PC-9 (cell line): ENCODE measurements around the gene NFASC. TPM values are rescaled to one million over a fixed set of nuclear protein-coding genes. Genes with fewer than 3 reads are reported as not detected.

Source experiments
- BruUV-seq: library from RNA; stranded (reverse); fragments of 400-500 nt; replicated peaks from 2 replicates; lab custom pipeline; 2021; lab: Mats Ljungman, UMichigan
- CTCF ChIA-PET: fragments of 300-600 bp; sonication (Branson Sonifier 250); formaldehyde crosslinking; loops from one replicate; lab custom pipeline; 2022; ENCODE audit warnings: antibody characterized with exemption; lab: Charles Lee
- POLR2A ChIA-PET: fragments of 300-600 bp; sonication (Branson Sonifier 250); formaldehyde crosslinking; loops from one replicate; lab custom pipeline; 2022; ENCODE audit warnings: antibody characterized with exemption; ENCODE audit not compliant: unreplicated experiment; lab: Charles Lee
- DNase-seq, 2 experiments: peaks; one replicate each; pipeline versions ENCODE4 v3.0.0 to v3.0.0-alpha.2; 2015 to 2022; ENCODE audit warnings: mixed read lengths in 1 of 2
- H2AFZ ChIP-seq: fragments of 200-600 bp; sonication (generic); 2 replicates; pipeline ENCODE4 v1.8.1; 2017; ENCODE audit warnings: antibody characterized with exemption
- H3F3A ChIP-seq: fragments of 200-600 bp; sonication (generic); 2 replicates; pipeline ENCODE4 v1.8.1; 2017; ENCODE audit warnings: antibody characterized with exemption, mild to moderate bottlenecking, low read depth; ENCODE audit not compliant: insufficient read depth
- H3K27ac ChIP-seq: fragments of 200-600 bp; sonication (generic); 2 replicates; pipeline ENCODE4 v1.6.1; 2016; ENCODE audit warnings: mixed run types
- H3K27me3 ChIP-seq: fragments of 200-600 bp; sonication (generic); 2 replicates; pipeline ENCODE4 v1.6.1; 2016; ENCODE audit warnings: low read depth, mixed run types; ENCODE audit not compliant: insufficient read depth
- H3K36me3 ChIP-seq: fragments of 200-600 bp; sonication (generic); 2 replicates; pipeline ENCODE4 v1.6.1; 2016; ENCODE audit warnings: low read depth, mixed run types
- H3K4me1 ChIP-seq: fragments of 200-600 bp; sonication (generic); replicated peaks from 2 replicates; pipeline ENCODE4 v1.6.1; 2016; ENCODE audit warnings: mixed run types; ENCODE audit not compliant: insufficient read depth
- H3K4me2 ChIP-seq: fragments of 200-600 bp; sonication (generic); 2 replicates; pipeline ENCODE4 v1.6.1; 2017; ENCODE audit warnings: mixed run types
- H3K4me3 ChIP-seq: fragments of 200-600 bp; sonication (generic); 2 replicates; pipeline ENCODE4 v1.6.1; 2016; ENCODE audit warnings: mixed run types
- H3K79me2 ChIP-seq: fragments of 200-600 bp; sonication (generic); 2 replicates; pipeline ENCODE4 v1.6.1; 2017; ENCODE audit warnings: low read depth, mixed run types
- H3K9me2 ChIP-seq: fragments of 200-600 bp; sonication (generic); 2 replicates; pipeline ENCODE4 v1.8.1; 2017; ENCODE audit warnings: mild to moderate bottlenecking; ENCODE audit not compliant: insufficient read depth
- H3K9me3 ChIP-seq: fragments of 200-600 bp; sonication (generic); 2 replicates; pipeline ENCODE4 v1.8.1; 2016; ENCODE audit warnings: low read depth; ENCODE audit not compliant: insufficient read depth
- H4K20me1 ChIP-seq: fragments of 200-600 bp; sonication (generic); 2 replicates; pipeline ENCODE4 v1.8.1; 2017; ENCODE audit not compliant: insufficient read depth
- CTCF ChIP-seq: fragments of 200-600 bp; sonication (generic); conservative IDR thresholded peaks from 2 replicates; pipeline ENCODE4 v1.6.1; 2017; ENCODE audit warnings: mixed run types, antibody characterized with exemption, mild to moderate bottlenecking, moderate library complexity
- EZH2 ChIP-seq: fragments of 200-600 bp; sonication (generic); IDR thresholded peaks from 2 replicates; pipeline ENCODE4 v1.8.0; 2017; ENCODE audit warnings: antibody characterized with exemption, low read depth
- intact Hi-C: fragments of 100-400 bp; cut with micrococcal nuclease; formaldehyde crosslinking; loops from one replicate; pipeline ENCODE4 v1.10.0; 2022; ENCODE audit not compliant: unreplicated experiment
- total RNA-seq: library from RNA; stranded (reverse); gene quantifications from 2 replicates; pipeline ENCODE4 v1.2.3, GENCODE V29; 2021

NFASC gene
- total RNA-seq, 1 experiment from 2014 or later = not detected

DNA sequence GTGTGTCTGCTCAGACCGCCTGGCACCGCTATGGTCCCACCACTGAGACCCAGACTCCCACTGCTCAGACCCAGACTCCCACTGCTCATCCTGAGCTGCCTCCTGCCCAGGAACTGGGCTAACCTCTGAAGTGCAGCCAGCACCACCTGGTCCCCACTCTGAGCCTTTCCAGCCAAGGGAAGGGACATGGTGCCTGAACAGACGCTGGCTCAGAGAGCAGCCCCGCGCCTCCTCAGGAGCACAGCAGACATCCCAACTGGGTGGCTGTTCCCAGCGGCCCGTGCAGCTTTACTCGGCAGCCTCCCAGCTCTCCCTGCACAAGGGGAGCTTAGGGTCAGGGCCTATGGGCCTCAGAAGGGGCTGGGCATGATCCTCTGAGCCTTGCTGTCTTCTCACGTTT, 144.6 kb downstream of the NFASC start:
- no peaks in the 10 kb centered on the region for H3K4me1 ChIP-seq

DNA sequence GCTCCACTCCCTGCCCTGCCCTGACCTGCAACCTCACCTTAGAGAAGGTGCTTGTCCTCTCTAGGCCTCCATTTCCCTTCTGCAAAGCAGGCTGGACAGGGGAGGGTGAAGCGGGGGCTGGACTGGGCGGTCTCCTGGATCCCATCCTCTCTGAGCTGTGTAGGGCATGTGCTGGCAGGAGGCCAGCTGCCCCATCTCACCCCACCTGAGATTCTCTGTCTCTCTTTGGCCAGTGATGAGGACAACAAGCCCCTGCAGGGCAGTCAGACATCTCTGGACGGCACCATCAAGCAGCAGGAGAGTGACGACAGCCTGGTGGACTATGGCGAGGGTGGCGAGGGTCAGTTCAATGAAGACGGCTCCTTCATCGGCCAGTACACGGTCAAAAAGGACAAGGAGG, 145.4 kb downstream of the NFASC start:
- Histone ChIP-seq H3F3A (no peaks in the 10 kb centered on the region), H3K79me2 (no peaks in the 10 kb centered on the region), H3K27me3 (peaks cover 99% of the 10 kb centered on the region), H3K9me2 (no peaks in the 10 kb centered on the region; the same call in 1 of the 2 replicates), H3K4me3 (no peak overlapping the region), H3K36me3 (no peaks in the 10 kb centered on the region), H3K4me1 (no peaks in the 10 kb centered on the region), H4K20me1 (no peaks in the 10 kb centered on the region), H3K9me3 (no peaks in the 10 kb centered on the region), H3K27ac (no peak overlapping the region), H3K4me2 (no peak overlapping the region), H2AFZ (no peak overlapping the region)
- no peak for DNase-seq
- CTCF ChIA-PET = no interaction called here
- POLR2A ChIA-PET = no interaction called here
- BruUV-seq = no TSS peak
- TF ChIP-seq CTCF (no peak), EZH2 (no peak)
- intact Hi-C loops = no loop called here

More for the DNA sequence above, 144.6 kb downstream of the NFASC start:
- H3K36me3 ChIP-seq = no peaks in the 10 kb centered on the region
- H3K27ac ChIP-seq = no peak overlapping the region
- TF ChIP-seq CTCF (no peak), EZH2 (no peak)
- H3K9me2 ChIP-seq = no peaks in the 10 kb centered on the region; the same call in 1 of the 2 replicates
- no peaks in the 10 kb centered on the region for H3K9me3 ChIP-seq
- H2AFZ ChIP-seq = no peak overlapping the region
- CTCF ChIA-PET = no interaction called here
- H4K20me1 ChIP-seq = no peaks in the 10 kb centered on the region
- no peak for DNase-seq
- H3K4me3 ChIP-seq = no peak overlapping the region
- peaks cover 99% of the 10 kb centered on the region for H3K27me3 ChIP-seq
- H3F3A ChIP-seq = no peaks in the 10 kb centered on the region
- POLR2A ChIA-PET = no interaction called here
- no peak overlapping the region for H3K4me2 ChIP-seq
- intact Hi-C loops = no loop called here
- no peaks in the 10 kb centered on the region for H3K79me2 ChIP-seq
- no TSS peak for BruUV-seq

GRCh38 chr1:205016584-205016983, 145.9 kb downstream of the NFASC start:
- ChIA-PET POLR2A (no interaction called here), CTCF (no interaction called here)
- H3K27me3 ChIP-seq = peaks cover 99% of the 10 kb centered on the region
- no peak overlapping the region for H3K4me2 ChIP-seq
- intact Hi-C loops = no loop called here
- no peak overlapping the region for H3K4me3 ChIP-seq
- H3K9me2 ChIP-seq = no peaks in the 10 kb centered on the region; the same call in 1 of the 2 replicates
- no peak overlapping the region for H3K27ac ChIP-seq
- H3F3A ChIP-seq = no peaks in the 10 kb centered on the region
- BruUV-seq = no TSS peak
- no peaks in the 10 kb centered on the region for H3K9me3 ChIP-seq
- no peaks in the 10 kb centered on the region for H4K20me1 ChIP-seq
- H2AFZ ChIP-seq = no peak overlapping the region
- H3K79me2 ChIP-seq = no peaks in the 10 kb centered on the region
- no peak for TF ChIP-seq CTCF
- DNase-seq = no peak
- no peaks in the 10 kb centered on the region for H3K4me1 ChIP-seq
- H3K36me3 ChIP-seq = no peaks in the 10 kb centered on the region
